Naive thymus-derived CD4-positive, alpha-beta T cell (primary cell): ENCODE data around the gene MYO10. TPM values are rescaled to one million over a fixed set of nuclear protein-coding genes. Genes with fewer than 3 reads are reported as not detected.
"Not testable (repeated sequence)": the region's sequence is repeated elsewhere in the genome, so short reads cannot be mapped to it uniquely, and the experiment has no call there.

ENCODE experiments used
- ATAC-seq: fragments of 150-1000 bp; cut with Tn5 transposase; 2 replicates; pipeline ENCODE4 v1.10.0; 2021; ENCODE audit warnings: mild to moderate bottlenecking, moderate library complexity
- CTCF ChIA-PET: fragments of 350-600 bp; sonication (Branson Sonifier 250); formaldehyde crosslinking; loops from one replicate; lab custom pipeline; 2021; ENCODE audit warnings: antibody characterized with exemption; lab: Charles Lee
- POLR2A ChIA-PET: fragments of 350-600 bp; sonication (Branson Sonifier 250); formaldehyde crosslinking; loops from one replicate; lab custom pipeline; 2021; ENCODE audit warnings: antibody characterized with exemption, inconsistent platforms; lab: Charles Lee
- DNase-seq, 9 donors: peaks; one replicate each; pipeline versions ENCODE4 v3.0.0 to v3.0.0-alpha.2; 2020 to 2022; ENCODE audit warnings: mixed read lengths in 1 of 9
- H3K27ac ChIP-seq: one replicate; pipeline ENCODE4 v1.7.0; 2013; ENCODE audit warnings: mild to moderate bottlenecking, low read depth, low read length, moderate library complexity
- H3K27me3 ChIP-seq, 2 donors: one replicate each; pipeline ENCODE4 v1.7.0; 2013; ENCODE audit warnings: low read length in 2 of 2, mild to moderate bottlenecking in 2 of 2, moderate library complexity in 2 of 2; ENCODE audit not compliant: control insufficient read depth in 2 of 2, insufficient read depth in 2 of 2
- H3K36me3 ChIP-seq, 3 experiments: 1 replicate in 2 of 3; 2 replicates in 1 of 3; pipeline ENCODE4 v1.7.0; 2013; ENCODE audit warnings: low read length in 3 of 3, mild to moderate bottlenecking in 3 of 3, moderate library complexity in 1 of 3; ENCODE audit not compliant: insufficient read depth in 3 of 3, control insufficient read depth in 2 of 3
- H3K4me1 ChIP-seq, 2 donors: one replicate each; pipeline ENCODE4 v1.7.0; 2013; ENCODE audit warnings: low read length in 2 of 2, mild to moderate bottlenecking in 2 of 2, moderate library complexity in 1 of 2; ENCODE audit not compliant: control insufficient read depth in 2 of 2, insufficient read depth in 2 of 2
- H3K4me3 ChIP-seq: 2 replicates; pipeline ENCODE4 v1.7.0; 2013; ENCODE audit warnings: mild to moderate bottlenecking, low read length
- H3K9me3 ChIP-seq, 3 experiments: 1 replicate in 2 of 3; 2 replicates in 1 of 3; pipeline ENCODE4 v1.7.0; 2013; ENCODE audit warnings: low read length in 3 of 3; ENCODE audit not compliant: control insufficient read depth in 2 of 3
- H3K27ac Mint-ChIP-seq, 9 donors: one replicate each; pipeline ENCODE4 v1.8.0; 2020 to 2022; ENCODE audit warnings: mixed read lengths in 9 of 9, mild to moderate bottlenecking in 8 of 9, moderate library complexity in 5 of 9, inconsistent platforms in 2 of 9
- H3K27me3 Mint-ChIP-seq, 5 donors: one replicate each; pipeline ENCODE4 v1.8.0; 2021 to 2022; ENCODE audit warnings: mixed read lengths in 5 of 5, mild to moderate bottlenecking in 1 of 5
- H3K36me3 Mint-ChIP-seq, 5 donors: one replicate each; pipeline ENCODE4 v1.8.0; 2020 to 2022; ENCODE audit warnings: mixed read lengths in 5 of 5, mild to moderate bottlenecking in 3 of 5, inconsistent platforms in 1 of 5
- H3K4me1 Mint-ChIP-seq, 7 donors: one replicate each; pipeline ENCODE4 v1.8.0; 2020 to 2022; ENCODE audit warnings: mixed read lengths in 7 of 7, mild to moderate bottlenecking in 3 of 7, inconsistent platforms in 1 of 7
- H3K4me3 Mint-ChIP-seq, 10 donors: one replicate each; pipeline ENCODE4 v1.8.0; 2020 to 2022; ENCODE audit warnings: mild to moderate bottlenecking in 10 of 10, mixed read lengths in 10 of 10, moderate library complexity in 6 of 10, inconsistent platforms in 2 of 10
- H3K9me3 Mint-ChIP-seq, 11 donors: one replicate each; pipeline ENCODE4 v1.8.0; 2020 to 2022; ENCODE audit warnings: mixed read lengths in 11 of 11, mild to moderate bottlenecking in 4 of 11, inconsistent platforms in 1 of 11, moderate library complexity in 1 of 11
- intact Hi-C, 2 donors: fragments of 100-400 bp; cut with micrococcal nuclease; formaldehyde crosslinking; loops; one replicate each; pipeline ENCODE4 v1.15.1; 2023
- polyA plus RNA-seq, 2 donors: library from polyadenylated mRNA; unstranded; fragments of 300-500 nt; fragmentation: Illumina TruSeq; gene quantifications; one replicate each; pipeline ENCODE4 v1.2.3, GENCODE V29; 2021
- total RNA-seq, 6 experiments: library from RNA in 5 of 6; stranded (reverse) in 5 of 6; gene quantifications; 1 replicate in 5 of 6; 2 replicates in 1 of 6; pipeline ENCODE4 v1.2.3 and lab custom pipeline; 2021 to 2026

The MYO10 gene
- total and polyA plus RNA-seq, 7 experiments from 2014 or later = 0.02 to 1.0 TPM; not detected in 5

DNA sequence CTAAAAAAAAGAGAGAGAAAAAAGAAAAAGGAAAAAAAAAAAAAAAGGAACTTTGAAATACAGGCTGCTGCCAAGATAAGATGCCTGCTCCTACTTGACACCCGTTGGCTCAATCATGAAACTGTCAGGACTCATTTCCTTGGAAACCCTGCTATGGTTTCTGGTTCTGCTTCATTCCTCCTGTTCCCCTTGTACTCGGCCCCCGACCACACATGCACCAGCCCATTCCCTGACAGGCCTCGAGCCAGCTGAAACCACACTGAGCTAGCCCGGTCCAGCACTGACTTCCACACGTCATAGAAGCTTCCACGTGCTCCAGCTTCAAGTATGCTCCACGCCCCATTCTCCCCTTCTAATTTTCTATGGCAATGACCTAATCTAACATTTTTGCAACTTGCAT, 93.2 kb downstream of the MYO10 start:
- Mint-ChIP-seq H3K4me3 (no peak overlapping the region), H3K36me3 (no peaks in the 10 kb centered on the region), H3K9me3 (peaks cover 0 to 3% (median 0%) of the 10 kb centered on the region in 11 donors), H3K4me1 (no peaks in the 10 kb centered on the region), H3K27ac (no peak overlapping the region), H3K27me3 (peaks cover 0 to 31% (median 13%) of the 10 kb centered on the region in 5 donors)
- intact Hi-C loops = no loop called here
- Histone ChIP-seq H3K9me3 (no peaks in the 10 kb centered on the region), H3K4me3 (no peak overlapping the region), H3K4me1 (no peaks in the 10 kb centered on the region), H3K27ac (no peak overlapping the region), H3K27me3 (no peaks in the 10 kb centered on the region), H3K36me3 (no peaks in the 10 kb centered on the region)
- ChIA-PET POLR2A (no interaction called here), CTCF (no interaction called here)
- ATAC-seq = no peak
- no peak for DNase-seq

DNA sequence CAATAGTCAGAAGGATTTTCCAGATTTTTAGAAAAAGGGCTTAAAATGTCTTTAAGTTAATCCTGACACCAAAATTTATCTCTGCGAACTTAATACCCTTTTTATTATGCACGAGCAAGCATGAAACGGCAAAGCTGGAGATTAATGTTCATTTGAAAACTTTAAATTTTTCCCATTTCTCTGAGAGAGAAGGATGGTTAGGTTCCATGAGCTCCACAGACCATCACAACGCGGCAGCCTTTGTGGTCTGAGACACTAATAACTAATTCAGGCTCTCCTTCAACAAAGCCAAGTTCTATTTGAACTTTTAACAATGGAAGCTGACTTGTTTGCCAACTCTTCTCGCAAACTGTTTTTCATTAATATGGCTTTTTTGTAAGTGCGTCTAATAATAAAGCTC, 94.7 kb downstream of the MYO10 start:
- Mint-ChIP-seq H3K36me3 (no peaks in the 10 kb centered on the region), H3K27ac (no peak overlapping the region), H3K4me3 (no peak overlapping the region), H3K4me1 (no peaks in the 10 kb centered on the region), H3K27me3 (peaks cover 4 to 39% (median 19%) of the 10 kb centered on the region in 5 donors), H3K9me3 (peaks cover 0 to 3% (median 0%) of the 10 kb centered on the region in 11 donors)
- no peak overlapping the region for H3K27ac ChIP-seq
- CTCF ChIA-PET = no interaction called here
- POLR2A ChIA-PET = no interaction called here
- no peak for ATAC-seq
- H3K4me1 ChIP-seq = no peaks in the 10 kb centered on the region
- DNase-seq = no peak
- intact Hi-C loops = no loop called here
- no peaks in the 10 kb centered on the region for H3K27me3 ChIP-seq
- H3K4me3 ChIP-seq = no peak overlapping the region
- no peaks in the 10 kb centered on the region for H3K36me3 ChIP-seq
- H3K9me3 ChIP-seq = no peaks in the 10 kb centered on the region

DNA sequence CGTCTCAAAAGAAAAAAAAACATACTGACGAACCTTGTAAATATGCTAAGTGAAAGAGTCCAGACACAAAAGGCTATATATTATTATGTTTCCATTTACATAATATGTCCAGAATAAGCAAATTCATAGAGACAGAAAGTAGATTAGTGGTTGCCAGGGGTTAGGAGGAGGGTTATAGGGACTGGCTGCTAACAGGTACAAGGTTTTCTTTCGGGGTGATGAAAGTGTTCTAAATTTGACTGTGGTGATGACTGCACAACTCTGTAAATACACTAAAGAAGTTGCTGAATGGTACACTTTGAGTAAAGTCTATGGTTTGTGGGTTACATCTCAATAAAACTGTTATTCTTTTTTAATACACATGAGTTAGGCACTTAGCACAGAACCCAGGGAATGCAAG, 98.8 kb downstream of the MYO10 start:
- Mint-ChIP-seq H3K9me3 (peaks cover 0 to 3% (median 0%) of the 10 kb centered on the region in 11 donors), H3K4me1 (no peaks in the 10 kb centered on the region), H3K27ac (no peak overlapping the region), H3K4me3 (no peak overlapping the region), H3K36me3 (no peaks in the 10 kb centered on the region), H3K27me3 (peaks cover 0 to 46% (median 26%) of the 10 kb centered on the region in 5 donors)
- no peak for DNase-seq
- CTCF ChIA-PET = no interaction called here
- Histone ChIP-seq H3K4me3 (no peak overlapping the region), H3K4me1 (no peaks in the 10 kb centered on the region), H3K9me3 (no peaks in the 10 kb centered on the region), H3K27ac (no peak overlapping the region), H3K27me3 (no peaks in the 10 kb centered on the region), H3K36me3 (no peaks in the 10 kb centered on the region)
- no peak for ATAC-seq
- POLR2A ChIA-PET = no interaction called here
- intact Hi-C loops = no loop called here

DNA sequence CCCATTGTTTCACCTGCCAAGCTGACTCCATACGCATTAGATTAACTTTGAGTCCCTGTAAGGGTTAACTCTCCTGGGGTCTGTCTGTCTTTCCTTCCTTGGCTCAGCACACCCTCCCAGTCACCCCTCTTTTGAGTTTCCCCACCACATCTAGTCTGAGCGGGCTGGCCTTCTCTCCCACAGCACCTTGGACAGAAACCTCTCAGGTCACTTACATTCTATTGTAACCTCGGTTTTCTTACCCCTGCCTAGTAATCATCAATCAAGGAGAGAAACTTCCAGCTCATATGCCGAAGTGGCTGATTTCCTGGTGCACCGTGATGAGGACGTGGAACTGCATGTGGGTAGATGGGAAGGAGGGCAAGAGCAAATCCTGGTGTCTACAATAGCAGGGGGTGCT, 102.1 kb downstream of the MYO10 start:
- DNase-seq (no peak), ATAC-seq (no peak)
- Mint-ChIP-seq H3K27me3 (peaks cover 0 to 39% (median 15%) of the 10 kb centered on the region in 5 donors), H3K4me1 (no peaks in the 10 kb centered on the region), H3K27ac (no peak overlapping the region), H3K9me3 (peaks cover 0 to 7% (median 0%) of the 10 kb centered on the region in 11 donors), H3K36me3 (no peaks in the 10 kb centered on the region), H3K4me3 (no peak overlapping the region)
- H3K9me3 ChIP-seq = no peaks in the 10 kb centered on the region
- H3K27ac ChIP-seq = no peak overlapping the region
- H3K27me3 ChIP-seq = no peaks in the 10 kb centered on the region
- no peak overlapping the region for H3K4me3 ChIP-seq
- ChIA-PET CTCF (no interaction called here), POLR2A (no interaction called here)
- no peaks in the 10 kb centered on the region for H3K36me3 ChIP-seq
- no peaks in the 10 kb centered on the region for H3K4me1 ChIP-seq
- intact Hi-C loops = no loop called here

DNA sequence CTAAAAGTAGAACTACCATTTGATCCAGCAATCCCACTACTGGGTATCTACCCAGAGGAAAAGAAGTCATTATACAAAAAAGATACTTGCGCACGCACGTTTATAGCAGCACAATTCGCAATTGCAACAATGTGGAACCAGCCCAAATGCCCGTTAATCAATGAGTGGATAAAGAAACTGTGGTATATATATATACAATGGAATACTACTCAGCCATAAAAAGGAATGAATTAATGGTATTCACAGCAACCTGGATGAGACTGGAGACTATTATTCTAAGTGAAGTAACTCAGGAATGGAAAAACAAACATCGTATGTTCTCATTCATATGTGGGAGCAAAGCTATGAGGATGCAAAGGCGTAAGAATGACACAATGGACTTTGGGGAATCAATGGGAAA, 104.8 kb downstream of the MYO10 start:
- DNase-seq, POLR2A ChIA-PET, H3K9me3 ChIP-seq, H3K36me3 Mint-ChIP-seq, H3K27ac ChIP-seq, H3K4me1 Mint-ChIP-seq, H3K9me3 Mint-ChIP-seq, intact Hi-C loops, H3K27ac Mint-ChIP-seq, H3K4me1 ChIP-seq, H3K4me3 ChIP-seq, H3K36me3 ChIP-seq, H3K4me3 Mint-ChIP-seq, H3K27me3 ChIP-seq, ATAC-seq, CTCF ChIA-PET: not testable (repeated sequence)
- H3K27me3 Mint-ChIP-seq = peaks cover 0 to 30% (median 16%) of the 10 kb centered on the region in 5 donors

DNA sequence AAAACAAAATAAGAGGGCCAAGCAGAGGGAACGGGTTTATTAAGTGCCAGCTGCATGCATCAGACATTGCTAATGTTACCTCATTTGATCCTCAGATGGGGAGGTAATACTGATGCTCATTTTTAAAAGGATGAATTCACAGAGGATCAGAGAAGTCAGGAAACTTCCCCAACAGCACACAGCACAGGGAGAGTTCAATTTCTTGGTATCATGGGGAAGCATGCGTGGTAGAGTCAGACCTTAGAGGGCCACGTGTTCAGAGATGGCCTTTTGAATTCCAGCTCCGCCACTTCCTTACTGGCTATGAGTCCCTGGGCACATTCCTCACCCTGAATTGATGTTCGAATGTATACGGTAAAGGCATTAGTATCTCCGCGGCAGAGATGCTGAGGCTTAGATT, 108.3 kb downstream of the MYO10 start:
- H3K9me3 ChIP-seq = no peaks in the 10 kb centered on the region
- H3K4me1 ChIP-seq = no peaks in the 10 kb centered on the region
- H3K27me3 ChIP-seq = no peaks in the 10 kb centered on the region
- H3K27me3 Mint-ChIP-seq = peaks cover 0 to 28% (median 10%) of the 10 kb centered on the region in 5 donors
- H3K36me3 Mint-ChIP-seq = no peaks in the 10 kb centered on the region
- ATAC-seq = no peak
- H3K4me3 Mint-ChIP-seq = no peak overlapping the region
- H3K27ac ChIP-seq = no peak overlapping the region
- H3K4me3 ChIP-seq = no peak overlapping the region
- H3K27ac Mint-ChIP-seq = no peak overlapping the region
- ChIA-PET POLR2A (no interaction called here), CTCF (no interaction called here)
- H3K4me1 Mint-ChIP-seq = no peaks in the 10 kb centered on the region
- H3K36me3 ChIP-seq = no peaks in the 10 kb centered on the region
- intact Hi-C loops = no loop called here
- H3K9me3 Mint-ChIP-seq = peaks cover 0 to 6% (median 0%) of the 10 kb centered on the region in 11 donors
- no peak for DNase-seq

DNA sequence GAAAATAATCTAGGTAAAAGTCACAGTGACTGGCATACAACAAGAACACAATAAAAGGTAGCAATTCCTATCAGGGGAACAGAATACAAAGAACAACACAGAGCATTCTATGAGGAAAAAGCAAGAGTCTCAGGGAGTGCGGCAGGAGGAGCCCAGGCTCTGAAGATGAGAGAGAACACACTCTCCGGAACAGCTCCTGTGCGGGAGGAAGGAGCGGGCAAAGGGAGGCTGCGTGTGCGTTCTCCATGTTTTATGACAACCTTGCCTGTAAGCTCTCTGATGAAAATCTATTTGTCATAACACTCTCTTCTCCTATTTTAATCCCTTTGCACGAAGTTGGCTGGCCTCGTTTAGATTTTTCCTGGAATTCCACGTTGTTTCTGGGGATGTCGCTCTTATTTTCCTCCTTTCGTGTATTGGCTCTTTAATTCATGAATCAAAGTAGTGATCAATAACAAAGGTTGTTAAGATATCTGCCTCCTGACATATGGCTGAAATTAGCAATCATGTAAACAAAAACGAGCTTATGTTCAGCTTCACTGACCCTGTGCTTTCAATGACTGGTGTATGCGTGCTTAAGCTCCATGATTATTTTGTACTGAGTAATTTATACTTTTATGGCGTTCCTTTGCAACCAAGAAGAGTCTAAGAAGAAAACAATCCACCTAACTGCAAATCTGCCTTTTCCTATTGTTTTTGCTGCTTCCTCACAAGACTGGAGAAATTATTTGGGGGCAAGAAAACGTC, 109.5 kb downstream of the MYO10 start:
- intact Hi-C loops = no loop called here
- Histone ChIP-seq H3K36me3 (no peaks in the 10 kb centered on the region), H3K4me1 (no peaks in the 10 kb centered on the region), H3K27ac (no peak overlapping the region), H3K9me3 (no peaks in the 10 kb centered on the region), H3K27me3 (no peaks in the 10 kb centered on the region), H3K4me3 (no peak overlapping the region)
- H3K9me3 Mint-ChIP-seq = peaks cover 0 to 6% (median 0%) of the 10 kb centered on the region in 11 donors
- no peaks in the 10 kb centered on the region for H3K36me3 Mint-ChIP-seq
- H3K4me1 Mint-ChIP-seq = no peaks in the 10 kb centered on the region
- no peak for DNase-seq
- ChIA-PET CTCF (no interaction called here), POLR2A (no interaction called here)
- ATAC-seq = no peak
- no peak overlapping the region for H3K4me3 Mint-ChIP-seq
- peaks cover 0 to 24% (median 10%) of the 10 kb centered on the region in 5 donors for H3K27me3 Mint-ChIP-seq
- H3K27ac Mint-ChIP-seq = no peak overlapping the region
